ENCODE measurements around the gene SLC16A13.
"Not testable (repeated sequence)": the region's sequence is repeated elsewhere in the genome, so short reads cannot be mapped to it uniquely, and the experiment has no call there.

The SLC16A13 gene

GRCh38 chr17:7068268-7068667, 32.5 kb downstream of the SLC16A13 start:
- DNase-seq = no peak

- no peak for DNase-seq
Observed at GRCh38 chr17:7070712-7071111, 34.9 kb downstream of the SLC16A13 start.

- DNase-seq = no peak
Observed at GRCh38 chr17:7072406-7072805, 36.6 kb downstream of the SLC16A13 start.

GRCh38 chr17:7074931-7075330, 39.1 kb downstream of the SLC16A13 start:
- no peak for DNase-seq

- no peak for DNase-seq
Observed at GRCh38 chr17:7077911-7078546, 42.2 kb downstream of the SLC16A13 start.

- no peak for DNase-seq
Observed at GRCh38 chr17:7078711-7079110, 42.9 kb downstream of the SLC16A13 start.

- no peak for DNase-seq
Observed at GRCh38 chr17:7079581-7080455, 44.0 kb downstream of the SLC16A13 start, which contains the start of gene CLEC10A. Gene CLEC10A (minus strand): TSS chr17:7080251. CDS start chr17:7078812, 1,439 bp downstream.

- DNase-seq = no peak
Observed at GRCh38 chr17:7080456-7081041, 44.7 kb downstream of the SLC16A13 start.

- no peak for DNase-seq
Observed at GRCh38 chr17:7081341-7082062, 45.7 kb downstream of the SLC16A13 start.

GRCh38 chr17:7083592-7083991, 47.8 kb downstream of the SLC16A13 start:
- no peak for DNase-seq

GRCh38 chr17:7084088-7084487, 48.3 kb downstream of the SLC16A13 start:
- no peak for DNase-seq

GRCh38 chr17:7088442-7088841, 52.6 kb downstream of the SLC16A13 start:
- DNase-seq = not testable (repeated sequence)

- not testable (repeated sequence) for DNase-seq
Observed at GRCh38 chr17:7089570-7089969, 53.8 kb downstream of the SLC16A13 start.

Data from hippocampal formation (tissue), 2 donors.